Activated CD8-positive, alpha-beta T cell treated with anti-CD3 and anti-CD28 coated beads for 36 hours (primary cell): Measurements from ENCODE around the gene U2AF1L4. TPM values are rescaled to one million over a fixed set of nuclear protein-coding genes. Genes with fewer than 3 reads are reported as not detected.

Experiments
- ATAC-seq: fragments of 200-7000 bp; cut with Tn5 transposase; one replicate; pipeline ENCODE4 v1.10.0; 2021; ENCODE audit warnings: mild to moderate bottlenecking, moderate library complexity
- CTCF ChIA-PET: fragments of 350-600 bp; sonication (Branson Sonifier 250); formaldehyde crosslinking; loops from one replicate; lab custom pipeline; 2021; ENCODE audit warnings: antibody characterized with exemption; lab: Charles Lee
- POLR2A ChIA-PET: fragments of 350-600 bp; sonication (Branson Sonifier 250); formaldehyde crosslinking; loops from one replicate; lab custom pipeline; 2021; ENCODE audit warnings: antibody characterized with exemption; lab: Charles Lee
- DNase-seq: peaks from one replicate; pipeline ENCODE4 v3.0.0-alpha.2; 2020
- H3K27ac Mint-ChIP-seq: one replicate; pipeline ENCODE4 v1.8.0; 2021; ENCODE audit warnings: mild to moderate bottlenecking, mixed read lengths
- H3K27me3 Mint-ChIP-seq: one replicate; pipeline ENCODE4 v1.8.0; 2021; ENCODE audit warnings: mixed read lengths
- H3K36me3 Mint-ChIP-seq: one replicate; pipeline ENCODE4 v1.8.0; 2021; ENCODE audit warnings: low read depth, mixed read lengths
- H3K4me1 Mint-ChIP-seq: one replicate; pipeline ENCODE4 v1.8.0; 2021; ENCODE audit warnings: low read depth, mixed read lengths
- H3K4me3 Mint-ChIP-seq: one replicate; pipeline ENCODE4 v1.8.0; 2021; ENCODE audit warnings: mild to moderate bottlenecking, moderate library complexity, mixed read lengths
- H3K9me3 Mint-ChIP-seq: one replicate; pipeline ENCODE4 v1.8.0; 2021; ENCODE audit warnings: mixed read lengths
- intact Hi-C: fragments of 100-400 bp; cut with micrococcal nuclease; formaldehyde crosslinking; loops from one replicate; pipeline ENCODE4 v1.10.0; 2022
- total RNA-seq, 2 experiments: library from RNA; stranded (reverse); gene quantifications; one replicate each; pipeline ENCODE4 v1.2.3, GENCODE V29; 2021
- TF ChIP-seq, protein P1 (sequence below): fragments of 200-600 bp; IDR thresholded peaks from one replicate; pipeline ENCODE4 v1.8.0; 2022; ENCODE audit warnings: antibody characterized with exemption, mild to moderate bottlenecking

Gene U2AF1L4
- total RNA-seq, 2 experiments from 2014 or later, result 41.7 to 42.5 TPM

DNA sequence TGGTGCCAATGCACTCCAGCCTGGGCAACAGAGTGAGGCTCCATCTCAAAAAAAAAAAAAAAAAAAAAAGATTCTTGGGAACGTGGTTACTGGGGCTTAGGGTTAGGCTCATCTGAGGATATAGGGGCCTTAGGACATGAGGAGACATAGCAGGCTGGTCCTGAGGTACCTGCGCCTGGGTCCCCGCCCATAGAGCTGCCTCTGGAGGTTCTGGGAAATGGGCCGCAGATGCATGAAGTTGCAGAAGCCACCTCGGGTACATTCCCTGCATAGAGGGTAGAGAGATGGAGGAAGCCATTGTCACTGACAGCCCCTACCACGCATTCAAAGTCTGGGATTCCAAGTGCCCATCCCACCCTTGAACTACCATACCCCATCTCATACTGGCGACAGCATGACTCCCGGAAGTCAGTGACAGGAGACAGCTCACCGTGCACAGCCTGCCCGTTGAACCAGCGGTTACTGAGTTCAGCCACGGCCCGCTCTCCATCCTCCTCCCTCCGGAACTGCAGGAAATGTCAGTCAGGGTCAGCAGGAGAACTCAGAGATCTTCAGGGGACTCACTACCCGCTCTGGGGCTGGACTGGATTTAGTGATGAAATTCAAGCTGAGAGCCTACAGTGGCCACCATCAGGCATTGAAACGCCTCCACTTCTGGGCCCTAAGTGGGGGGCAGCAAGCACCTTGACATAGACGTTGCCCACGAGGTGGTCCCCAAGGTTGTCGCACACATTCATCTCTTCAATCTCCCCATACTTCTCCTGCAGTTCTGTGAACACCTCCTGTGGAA is 1.4 kb downstream of the U2AF1L4 start:
- peaks cover 40% of the 10 kb centered on the region for H3K36me3 Mint-ChIP-seq

GRCh38 chr19:35742121-35742724 is 3.0 kb downstream of the U2AF1L4 start, which contains the start of gene IGFLR1:
Gene IGFLR1 (minus strand): TSS chr19:35742452. CDS start chr19:35741180, 1,272 bp downstream.
- Mint-ChIP-seq H3K36me3 (peaks cover 48% of the 10 kb centered on the region), H3K27ac (peak within 1 kb of the TSS; percentile 97), H3K9me3 (no peaks in the 10 kb centered on the region), H3K4me3 (peak within 1 kb of the TSS; percentile 87), H3K27me3 (no peaks in the 10 kb centered on the region), H3K4me1 (peaks cover 34% of the 10 kb centered on the region)
- TF ChIP-seq, protein P1, sequence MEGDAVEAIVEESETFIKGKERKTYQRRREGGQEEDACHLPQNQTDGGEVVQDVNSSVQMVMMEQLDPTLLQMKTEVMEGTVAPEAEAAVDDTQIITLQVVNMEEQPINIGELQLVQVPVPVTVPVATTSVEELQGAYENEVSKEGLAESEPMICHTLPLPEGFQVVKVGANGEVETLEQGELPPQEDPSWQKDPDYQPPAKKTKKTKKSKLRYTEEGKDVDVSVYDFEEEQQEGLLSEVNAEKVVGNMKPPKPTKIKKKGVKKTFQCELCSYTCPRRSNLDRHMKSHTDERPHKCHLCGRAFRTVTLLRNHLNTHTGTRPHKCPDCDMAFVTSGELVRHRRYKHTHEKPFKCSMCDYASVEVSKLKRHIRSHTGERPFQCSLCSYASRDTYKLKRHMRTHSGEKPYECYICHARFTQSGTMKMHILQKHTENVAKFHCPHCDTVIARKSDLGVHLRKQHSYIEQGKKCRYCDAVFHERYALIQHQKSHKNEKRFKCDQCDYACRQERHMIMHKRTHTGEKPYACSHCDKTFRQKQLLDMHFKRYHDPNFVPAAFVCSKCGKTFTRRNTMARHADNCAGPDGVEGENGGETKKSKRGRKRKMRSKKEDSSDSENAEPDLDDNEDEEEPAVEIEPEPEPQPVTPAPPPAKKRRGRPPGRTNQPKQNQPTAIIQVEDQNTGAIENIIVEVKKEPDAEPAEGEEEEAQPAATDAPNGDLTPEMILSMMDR, result no peak
- ATAC-seq (peak; percentile 1), DNase-seq (peak; percentile 94)
- intact Hi-C loops, result no loop called here
- CTCF ChIA-PET, result interaction anchor here (1.0 to 4.4 kb wide), 3 partner anchors 28 to 45 kb away, joined by 3 to 18 read pairs (median 9); no protein-coding TSS in a partner anchor
- POLR2A ChIA-PET, result interaction anchor here (1.0 to 7.5 kb wide), 12 partner anchors 10 to 373 kb away, joined by 3 to 99 read pairs (median 4); partner anchors contain the start of genes HSPB6, KMT2B, TBCB and ZBTB32

More for the DNA sequence above, 1.4 kb downstream of the U2AF1L4 start:
- intact Hi-C loops, result no loop called here
- ATAC-seq (no peak), DNase-seq (no peak)
- Mint-ChIP-seq H3K27me3 (no peaks in the 10 kb centered on the region), H3K9me3 (no peaks in the 10 kb centered on the region), H3K27ac (peak overlapping the region; percentile 97), H3K4me3 (peak overlapping the region; percentile 87), H3K4me1 (peaks cover 37% of the 10 kb centered on the region)
- TF ChIP-seq, protein P1, result no peak
- ChIA-PET POLR2A (interaction anchor here (0.6 to 7.5 kb wide), 10 partner anchors 9 to 133 kb away, joined by 3 to 99 read pairs (median 5); partner anchors contain the start of genes COX6B1, HSPB6 and KMT2B), CTCF (interaction anchor here (1.1 to 4.4 kb wide), 6 partner anchors 12 to 76 kb away, joined by 3 to 18 read pairs (median 6); no protein-coding TSS in a partner anchor)

DNA sequence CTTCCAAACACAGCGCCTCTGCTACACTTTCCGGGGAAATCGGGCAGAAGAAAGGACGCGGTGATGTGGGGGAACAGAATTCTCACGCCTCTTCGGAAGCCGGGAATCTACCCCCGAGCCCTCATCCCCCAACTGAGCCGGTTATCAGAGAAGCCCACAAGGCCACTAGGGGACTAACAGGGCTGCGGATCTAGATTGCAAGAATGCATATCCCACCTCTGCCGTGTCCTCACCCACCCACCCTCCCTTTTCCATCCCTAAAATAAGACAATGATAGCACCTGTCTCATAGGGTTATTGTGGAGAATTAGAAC is 4.1 kb downstream of the U2AF1L4 start:
- no peak for ATAC-seq
- peaks cover 29% of the 10 kb centered on the region for H3K4me1 Mint-ChIP-seq
- ChIA-PET CTCF (interaction anchor here (0.6 to 3.1 kb wide), 9 partner anchors 27 to 262 kb away, joined by 3 to 18 read pairs (median 5); no protein-coding TSS in a partner anchor), POLR2A (interaction anchor here (0.9 to 5.2 kb wide), 12 partner anchors 9 to 128 kb away, joined by 3 to 64 read pairs (median 6); partner anchors contain the start of genes HAUS5, HSPB6 and KMT2B)
- H3K9me3 Mint-ChIP-seq, result no peaks in the 10 kb centered on the region
- H3K27me3 Mint-ChIP-seq, result no peaks in the 10 kb centered on the region
- TF ChIP-seq, protein P1, result peak; percentile 47
- peak overlapping the region; percentile 96 for H3K27ac Mint-ChIP-seq
- DNase-seq, result no peak
- intact Hi-C loops, result no loop called here
- peak overlapping the region; percentile 87 for H3K4me3 Mint-ChIP-seq
- H3K36me3 Mint-ChIP-seq, result peaks cover 54% of the 10 kb centered on the region

- intact Hi-C loops, result no loop called here
- ChIA-PET CTCF (interaction anchor here (0.6 to 3.1 kb wide), 14 partner anchors 9 to 263 kb away, joined by 3 to 18 read pairs (median 3); no protein-coding TSS in a partner anchor), POLR2A (interaction anchor here (0.8 to 5.2 kb wide), 17 partner anchors 8 to 128 kb away, joined by 3 to 64 read pairs (median 5); partner anchors contain the start of genes HAUS5, HSPB6, KMT2B and LIN37)
- Mint-ChIP-seq H3K27ac (peak overlapping the region; percentile 96), H3K9me3 (no peaks in the 10 kb centered on the region), H3K36me3 (peaks cover 54% of the 10 kb centered on the region), H3K4me1 (peaks cover 24% of the 10 kb centered on the region), H3K27me3 (no peaks in the 10 kb centered on the region), H3K4me3 (peak overlapping the region; percentile 87)
- TF ChIP-seq, protein P1, result no peak
- DNase-seq (peak; percentile 99), ATAC-seq (peak; percentile 72)
Observed at GRCh38 chr19:35740423-35741202, 4.6 kb downstream of the U2AF1L4 start.
